SU-DHL-6 (cell line): ENCODE results near the gene IL20.
A peak's percentile ranks its signal among the peaks of the same experiment; 100 is the strongest.

ENCODE experiments used
- H2AFZ ChIP-seq: fragments of 200-600 bp; sonication (generic); 2 replicates; pipeline ENCODE4 v1.6.1; 2014; ENCODE audit warnings: low read depth, mild to moderate bottlenecking, moderate library complexity, mixed read lengths, antibody characterized with exemption, low read length; ENCODE audit not compliant: severe bottlenecking
- H3F3A ChIP-seq: fragments of 200-600 bp; shearing (Covaris generic); 2 replicates; pipeline ENCODE4 v1.6.0; 2016; ENCODE audit warnings: antibody characterized with exemption, mild to moderate bottlenecking; ENCODE audit not compliant: insufficient read depth
- H3K27ac ChIP-seq: fragments of 200-600 bp; sonication (generic); 2 replicates; pipeline ENCODE4 v1.5.1; 2016; ENCODE audit warnings: low read depth, mild to moderate bottlenecking, low read length, moderate library complexity, mixed read lengths
- H3K27me3 ChIP-seq: fragments of 200-600 bp; sonication (generic), shearing (Covaris generic); 2 replicates; pipeline ENCODE4 v1.6.0; 2014; ENCODE audit warnings: mild to moderate bottlenecking, low read length
- H3K36me3 ChIP-seq: fragments of 200-600 bp; sonication (generic); 2 replicates; pipeline ENCODE4 v1.6.1; 2014; ENCODE audit warnings: mild to moderate bottlenecking, low read length, mixed read lengths
- H3K4me2 ChIP-seq: fragments of 300-600, 200-600 bp; shearing (Covaris generic), sonication (generic); 2 replicates; pipeline ENCODE4 v1.6.0; 2014; ENCODE audit warnings: low read length, low read depth, mild to moderate bottlenecking; ENCODE audit not compliant: poor library complexity, severe bottlenecking
- H3K4me3 ChIP-seq: fragments of 200-600 bp; sonication (generic); 2 replicates; pipeline ENCODE4 v1.5.1; 2014; ENCODE audit warnings: antibody characterized with exemption, low read length, mild to moderate bottlenecking, mixed read lengths; ENCODE audit not compliant: insufficient read depth, poor library complexity, severe bottlenecking
- H3K79me2 ChIP-seq: fragments of 200-600 bp; sonication (generic); 2 replicates; pipeline ENCODE4 v1.6.1; 2014; ENCODE audit warnings: mild to moderate bottlenecking, low read length, moderate library complexity; ENCODE audit not compliant: insufficient read depth
- H3K9ac ChIP-seq: fragments of 200-600 bp; sonication (generic); 2 replicates; pipeline ENCODE4 v1.7.0; 2014; ENCODE audit warnings: mild to moderate bottlenecking, low read length
- H3K9me2 ChIP-seq: fragments of 200-600 bp; sonication (generic); replicated peaks from 2 replicates; pipeline ENCODE4 v1.6.1; 2014; ENCODE audit warnings: low read length; ENCODE audit not compliant: insufficient read depth
- H3K9me3 ChIP-seq: fragments of 200-600 bp; sonication (generic); 2 replicates; pipeline ENCODE4 v1.6.1; 2014; ENCODE audit warnings: low read length, mixed read lengths; ENCODE audit not compliant: insufficient read depth
- H4K20me1 ChIP-seq: fragments of 200-600 bp; sonication (generic); 2 replicates; pipeline ENCODE4 v1.6.1; 2014; ENCODE audit warnings: low read depth, mild to moderate bottlenecking, antibody characterized with exemption, low read length, moderate library complexity, mixed read lengths
- EZH2phosphoT487 ChIP-seq: fragments of 200-600 bp; sonication (generic), shearing (Covaris generic); conservative IDR thresholded peaks from 2 replicates; pipeline ENCODE4 v1.6.1; 2018; ENCODE audit warnings: mild to moderate bottlenecking, antibody characterized with exemption, low read length, moderate library complexity, mixed read lengths
- TF ChIP-seq, protein P1 (sequence below): fragments of 200-600 bp; sonication (generic); IDR thresholded peaks from one replicate; pipeline ENCODE4 v1.5.1; 2017; ENCODE audit warnings: antibody characterized with exemption, mild to moderate bottlenecking, low read length, moderate library complexity; ENCODE audit not compliant: insufficient read depth, poor library complexity, severe bottlenecking

The IL20 gene

GRCh38 chr1:206854401-206855129 is 10.9 kb upstream of the IL20 start:
- Histone ChIP-seq H3K4me3 (no peak overlapping the region), H3K79me2 (no peaks in the 10 kb centered on the region), H3F3A (no peaks in the 10 kb centered on the region), H3K9me3 (no peaks in the 10 kb centered on the region), H3K36me3 (no peaks in the 10 kb centered on the region), H3K27me3 (no peaks in the 10 kb centered on the region), H3K9ac (no peak overlapping the region), H4K20me1 (no peaks in the 10 kb centered on the region), H3K27ac (no peak overlapping the region), H3K9me2 (no peaks in the 10 kb centered on the region), H2AFZ (no peak overlapping the region), H3K4me2 (no peak overlapping the region)
- TF ChIP-seq EZH2phosphoT487 = no peak
- TF ChIP-seq, protein P1, sequence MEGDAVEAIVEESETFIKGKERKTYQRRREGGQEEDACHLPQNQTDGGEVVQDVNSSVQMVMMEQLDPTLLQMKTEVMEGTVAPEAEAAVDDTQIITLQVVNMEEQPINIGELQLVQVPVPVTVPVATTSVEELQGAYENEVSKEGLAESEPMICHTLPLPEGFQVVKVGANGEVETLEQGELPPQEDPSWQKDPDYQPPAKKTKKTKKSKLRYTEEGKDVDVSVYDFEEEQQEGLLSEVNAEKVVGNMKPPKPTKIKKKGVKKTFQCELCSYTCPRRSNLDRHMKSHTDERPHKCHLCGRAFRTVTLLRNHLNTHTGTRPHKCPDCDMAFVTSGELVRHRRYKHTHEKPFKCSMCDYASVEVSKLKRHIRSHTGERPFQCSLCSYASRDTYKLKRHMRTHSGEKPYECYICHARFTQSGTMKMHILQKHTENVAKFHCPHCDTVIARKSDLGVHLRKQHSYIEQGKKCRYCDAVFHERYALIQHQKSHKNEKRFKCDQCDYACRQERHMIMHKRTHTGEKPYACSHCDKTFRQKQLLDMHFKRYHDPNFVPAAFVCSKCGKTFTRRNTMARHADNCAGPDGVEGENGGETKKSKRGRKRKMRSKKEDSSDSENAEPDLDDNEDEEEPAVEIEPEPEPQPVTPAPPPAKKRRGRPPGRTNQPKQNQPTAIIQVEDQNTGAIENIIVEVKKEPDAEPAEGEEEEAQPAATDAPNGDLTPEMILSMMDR = no peak

GRCh38 chr1:206855859-206856258 is 9.6 kb upstream of the IL20 start:
- no peak overlapping the region for H3K4me2 ChIP-seq
- H3K9ac ChIP-seq = no peak overlapping the region
- H2AFZ ChIP-seq = no peak overlapping the region

DNA sequence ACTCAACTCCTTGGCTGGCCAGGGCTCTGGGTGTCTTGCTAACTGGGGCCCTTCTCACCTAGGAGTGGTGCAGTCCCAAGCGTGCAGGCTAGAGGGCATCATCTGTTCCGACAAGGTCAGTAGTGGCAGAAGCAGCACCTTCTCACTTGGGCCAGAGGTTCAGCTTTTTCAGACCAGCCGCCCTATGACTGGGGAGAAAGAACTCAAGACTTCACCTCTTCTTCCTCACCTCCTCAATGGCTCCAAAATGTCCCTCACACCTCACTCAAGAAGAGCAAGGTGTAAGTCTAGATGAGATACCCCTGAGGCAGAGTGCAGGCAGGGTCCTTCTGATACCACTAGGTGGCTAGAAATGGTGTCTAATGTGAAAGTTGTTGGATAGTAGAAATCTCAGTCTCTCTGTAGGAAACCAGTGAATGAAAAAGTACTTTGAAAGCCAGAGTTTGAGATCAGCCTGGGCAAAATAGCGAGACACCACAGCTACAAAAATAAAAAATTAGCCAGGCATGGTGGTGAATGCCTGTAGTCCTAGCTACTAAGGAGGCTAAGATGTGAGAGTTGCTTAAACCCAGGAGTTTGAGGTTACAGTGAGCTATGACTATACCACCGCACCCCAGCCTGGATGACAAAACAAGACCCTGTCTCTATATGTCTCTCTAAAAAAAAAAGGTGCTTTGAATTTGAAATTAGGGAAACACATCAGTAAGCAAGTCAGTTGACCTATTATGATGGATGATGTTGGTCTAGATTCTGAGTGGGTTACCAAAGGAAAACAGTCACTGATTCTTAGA is 8.6 kb upstream of the IL20 start:
- Histone ChIP-seq H4K20me1 (no peaks in the 10 kb centered on the region), H3K27ac (no peak overlapping the region), H3K4me3 (no peak overlapping the region), H3K36me3 (no peaks in the 10 kb centered on the region), H3F3A (no peaks in the 10 kb centered on the region), H2AFZ (no peak overlapping the region), H3K27me3 (no peaks in the 10 kb centered on the region), H3K9me2 (no peaks in the 10 kb centered on the region), H3K79me2 (no peaks in the 10 kb centered on the region), H3K9ac (no peak overlapping the region), H3K9me3 (no peaks in the 10 kb centered on the region), H3K4me2 (no peak overlapping the region)
- TF ChIP-seq, protein P1 = peak; percentile 64
- no peak for TF ChIP-seq EZH2phosphoT487

More at GRCh38 chr1:206855859-206856258, 9.6 kb upstream of the IL20 start:
- Histone ChIP-seq H3K4me3 (no peak overlapping the region), H3K9me3 (no peaks in the 10 kb centered on the region), H3K9me2 (no peaks in the 10 kb centered on the region), H4K20me1 (no peaks in the 10 kb centered on the region), H3K36me3 (no peaks in the 10 kb centered on the region), H3K27me3 (no peaks in the 10 kb centered on the region), H3K27ac (no peak overlapping the region), H3K79me2 (no peaks in the 10 kb centered on the region), H3F3A (no peaks in the 10 kb centered on the region)
- TF ChIP-seq, protein P1 = no peak
- no peak for TF ChIP-seq EZH2phosphoT487
